ENCODE results near the gene ILRUN.

GRCh38 chr6:34736823-34737222 lies 40.3 kb upstream of the ILRUN start:
- TF ChIP-seq POLR2A (IDR thresholded peaks at IDR 0.05) (no peak), CTCF (IDR thresholded peaks at IDR 0.05) (no peak), EP300 (IDR thresholded peaks at IDR 0.05) (no peak)

All from ovary (tissue), 3 donors.